ENCODE data around the gene FZD7.

DNA sequence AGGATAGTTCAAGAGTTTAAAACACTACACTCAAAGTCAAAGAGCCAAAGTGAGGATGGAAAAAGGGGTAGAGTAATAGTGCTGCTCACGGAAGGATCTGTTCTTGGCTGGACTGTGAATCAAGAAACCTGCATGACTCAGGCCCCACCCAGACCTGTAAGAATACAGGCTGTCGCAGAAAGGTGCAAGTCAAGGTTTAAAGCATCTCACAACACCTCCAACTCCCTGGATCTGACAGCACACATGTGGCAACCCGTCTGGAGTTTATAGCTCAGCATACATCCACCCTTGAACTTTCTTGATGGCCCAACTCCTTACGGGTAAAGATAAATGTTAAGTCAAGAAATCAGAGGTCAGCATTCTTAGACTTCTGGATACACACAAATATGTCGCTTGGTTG is 45.7 kb downstream of the FZD7 start:
- TF ChIP-seq, protein P1, sequence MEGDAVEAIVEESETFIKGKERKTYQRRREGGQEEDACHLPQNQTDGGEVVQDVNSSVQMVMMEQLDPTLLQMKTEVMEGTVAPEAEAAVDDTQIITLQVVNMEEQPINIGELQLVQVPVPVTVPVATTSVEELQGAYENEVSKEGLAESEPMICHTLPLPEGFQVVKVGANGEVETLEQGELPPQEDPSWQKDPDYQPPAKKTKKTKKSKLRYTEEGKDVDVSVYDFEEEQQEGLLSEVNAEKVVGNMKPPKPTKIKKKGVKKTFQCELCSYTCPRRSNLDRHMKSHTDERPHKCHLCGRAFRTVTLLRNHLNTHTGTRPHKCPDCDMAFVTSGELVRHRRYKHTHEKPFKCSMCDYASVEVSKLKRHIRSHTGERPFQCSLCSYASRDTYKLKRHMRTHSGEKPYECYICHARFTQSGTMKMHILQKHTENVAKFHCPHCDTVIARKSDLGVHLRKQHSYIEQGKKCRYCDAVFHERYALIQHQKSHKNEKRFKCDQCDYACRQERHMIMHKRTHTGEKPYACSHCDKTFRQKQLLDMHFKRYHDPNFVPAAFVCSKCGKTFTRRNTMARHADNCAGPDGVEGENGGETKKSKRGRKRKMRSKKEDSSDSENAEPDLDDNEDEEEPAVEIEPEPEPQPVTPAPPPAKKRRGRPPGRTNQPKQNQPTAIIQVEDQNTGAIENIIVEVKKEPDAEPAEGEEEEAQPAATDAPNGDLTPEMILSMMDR (IDR thresholded peaks at IDR 0.05; ENCODE audit: borderline replicate concordance, extremely low read depth, low read length, poor library complexity, severe bottlenecking), result no peak
- no peak for TF ChIP-seq EZH2 (IDR thresholded peaks at IDR 0.05; ENCODE audit: borderline replicate concordance, low read depth, low read length, severe bottlenecking)
